Measurements from ENCODE around the gene IRF1.
"Not testable (repeated sequence)": the region's sequence is repeated elsewhere in the genome, so short reads cannot be mapped to it uniquely, and the experiment has no call there.

Gene IRF1

DNA sequence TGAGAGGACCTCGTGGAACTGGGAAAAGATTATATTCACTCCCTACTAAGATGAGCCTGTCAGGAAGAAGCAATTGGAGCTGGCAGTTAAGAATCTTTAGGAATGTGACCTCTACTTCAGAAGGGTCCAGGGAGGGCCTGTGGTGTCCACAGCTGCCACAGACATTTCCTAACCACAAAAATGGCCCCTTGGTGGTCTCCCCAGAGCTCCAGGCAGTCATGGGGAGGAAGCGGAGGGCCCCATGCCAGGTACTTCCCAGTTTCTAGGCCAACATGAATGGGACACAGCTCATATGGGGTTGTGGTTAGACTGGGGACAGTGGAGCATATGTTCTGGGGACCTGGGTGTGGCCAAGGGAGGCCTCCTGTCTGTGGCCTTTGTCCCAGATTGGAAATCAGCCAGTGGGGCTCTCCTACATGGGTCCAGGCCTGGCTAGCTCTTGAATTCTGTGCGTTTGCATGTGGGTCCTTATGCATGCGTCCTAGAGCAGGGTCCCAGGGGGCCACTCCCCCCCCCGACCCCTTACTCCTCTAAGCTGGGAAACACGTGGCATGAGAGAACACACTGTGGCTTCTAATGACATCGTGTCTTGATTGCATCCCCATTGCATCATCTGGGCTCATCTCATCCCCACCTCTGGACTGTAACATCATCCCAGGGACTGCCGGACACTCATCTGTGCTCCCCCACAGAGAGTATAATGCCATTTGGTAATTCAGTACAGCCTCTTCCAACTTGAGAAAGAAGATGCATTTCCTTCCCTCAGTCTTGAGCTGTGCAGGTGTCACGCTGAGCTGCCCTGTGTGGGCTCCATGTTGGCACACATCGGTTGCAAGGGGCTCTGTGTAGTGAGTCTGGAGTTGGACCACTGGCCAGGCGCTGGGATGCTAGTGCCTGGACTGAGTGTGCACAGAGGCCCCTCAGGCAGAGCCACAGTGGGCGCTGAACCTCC, 31.3 kb downstream of the IRF1 start:
- peak; percentile 70 for DNase-seq

DNA sequence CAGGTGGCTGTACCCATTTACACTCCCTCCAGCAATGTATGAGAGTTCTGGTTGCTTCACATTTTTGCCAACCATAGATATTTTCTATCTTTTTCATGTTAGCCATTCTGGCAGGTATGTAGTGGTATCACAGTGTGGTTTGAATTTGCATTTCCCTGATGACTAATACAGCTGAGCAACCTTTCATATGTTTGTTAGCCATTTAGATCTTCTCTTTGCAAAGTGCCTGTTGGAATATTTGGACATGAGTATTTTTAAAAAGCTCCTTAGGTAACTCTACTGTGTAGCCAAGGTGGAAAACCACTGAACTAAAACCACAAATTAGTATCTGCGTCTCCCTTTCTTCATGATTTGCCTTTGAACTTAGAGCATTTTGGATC, 31.9 kb downstream of the IRF1 start:
- peak; percentile 64 for DNase-seq

DNA sequence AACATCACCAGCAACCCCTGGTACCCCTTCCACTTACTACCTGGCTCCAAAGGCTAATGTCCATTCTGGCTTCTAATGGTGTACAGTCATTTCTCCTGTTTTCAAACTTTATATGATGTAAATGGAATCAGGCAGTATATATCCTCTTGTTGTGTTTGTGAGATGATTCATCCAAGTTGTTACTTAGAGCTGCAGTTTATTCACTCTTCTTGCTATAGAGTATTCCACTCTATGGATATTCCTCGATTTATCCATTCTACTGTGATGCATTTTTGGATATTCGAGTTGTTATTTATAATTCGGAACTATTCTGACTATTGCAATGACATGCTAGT, 32.4 kb downstream of the IRF1 start:
- DNase-seq, result no peak

GRCh38 chr5:132457371-132458225, 33.0 kb downstream of the IRF1 start:
- DNase-seq, result peak; percentile 45

- DNase-seq, result peak; percentile 35
Measured at GRCh38 chr5:132456987-132457361, 33.6 kb downstream of the IRF1 start.

DNA sequence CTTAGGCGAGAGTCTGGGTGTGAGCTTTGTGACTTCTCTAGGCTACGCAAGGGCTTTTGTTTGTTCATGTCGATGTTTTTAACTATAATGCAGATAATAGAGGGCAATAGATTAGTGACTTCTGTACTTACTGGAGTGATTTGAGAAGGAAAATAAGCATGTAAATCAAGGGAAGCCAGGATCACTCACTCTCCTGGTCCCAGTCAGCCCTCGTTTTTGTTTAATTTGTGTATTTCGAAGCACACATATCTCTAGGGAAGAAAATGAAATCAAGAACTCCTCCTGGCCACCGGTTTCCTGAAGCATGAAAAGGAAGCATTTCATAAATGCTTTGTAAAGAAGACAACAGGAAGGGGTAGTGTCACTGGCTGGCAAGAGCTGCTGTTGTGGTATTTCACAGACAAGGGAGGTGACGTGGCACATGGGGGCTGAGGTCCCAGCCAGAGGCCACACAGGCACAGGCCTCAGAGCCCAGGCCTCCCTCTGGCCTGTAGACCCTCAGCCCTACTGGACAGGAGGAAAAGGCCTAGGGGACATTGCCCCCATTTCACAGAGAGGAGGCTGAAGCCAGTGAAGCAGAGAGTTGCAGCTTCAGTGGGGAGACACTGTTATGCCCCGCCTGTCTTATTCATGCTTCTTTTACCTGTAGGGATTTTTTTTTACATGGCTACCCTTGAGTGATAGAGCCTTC, 34.1 kb downstream of the IRF1 start:
- peak; percentile 80 for DNase-seq

DNA sequence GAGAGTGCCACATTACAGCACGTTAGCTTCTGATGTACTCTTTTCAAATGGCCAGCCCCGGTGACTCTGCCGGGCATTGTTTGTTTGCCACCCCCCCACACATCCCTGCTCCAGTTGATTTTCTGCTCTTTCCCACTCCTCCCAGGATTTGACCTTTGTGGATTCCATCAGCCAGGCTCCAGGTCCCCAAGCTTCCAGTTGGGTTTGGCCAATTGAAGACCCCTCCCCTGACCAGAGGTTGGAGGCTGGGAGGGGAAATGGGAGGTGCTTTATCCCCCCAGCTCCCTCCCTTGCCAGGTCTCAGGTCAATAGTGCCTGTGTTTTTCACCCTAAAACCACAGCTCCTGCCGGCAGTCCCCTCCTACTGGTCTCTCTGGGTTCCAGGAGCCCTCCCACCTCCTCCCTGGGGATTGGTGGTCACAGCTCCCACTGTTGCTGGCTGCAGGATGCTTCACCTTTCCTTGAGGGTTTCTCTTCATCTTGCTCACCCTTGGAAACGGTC, 34.9 kb downstream of the IRF1 start:
- no peak for DNase-seq

GRCh38 chr5:132454361-132454760, 36.2 kb downstream of the IRF1 start:
- DNase-seq, result no peak

- no peak for DNase-seq
Measured at GRCh38 chr5:132451387-132451786, 39.2 kb downstream of the IRF1 start.

- no peak for DNase-seq
Measured at GRCh38 chr5:132449060-132449459, 41.5 kb downstream of the IRF1 start.

- DNase-seq, result no peak
Measured at GRCh38 chr5:132447196-132447595, 43.4 kb downstream of the IRF1 start.

DNA sequence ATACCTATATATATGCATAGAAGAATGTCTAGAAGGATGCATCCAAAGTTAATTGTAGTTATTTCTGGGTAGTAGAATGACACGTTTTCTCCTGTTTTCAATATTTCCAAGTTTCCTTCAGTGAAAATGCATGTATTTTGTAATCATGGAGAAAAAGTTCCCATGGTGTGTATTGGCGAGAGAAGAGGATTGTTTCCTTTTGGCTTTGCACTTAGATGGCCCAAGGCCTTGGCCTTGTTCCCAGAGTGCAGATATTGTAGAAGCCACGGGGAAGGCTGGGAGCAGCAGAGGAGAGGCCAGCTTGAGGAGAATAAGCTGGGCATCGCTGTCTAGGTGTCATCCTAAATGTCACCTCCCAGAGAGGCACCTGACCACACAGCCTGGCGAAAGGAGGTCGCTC, 44.0 kb downstream of the IRF1 start:
- no peak for DNase-seq

- no peak for DNase-seq
Measured at GRCh38 chr5:132445930-132446329, 44.6 kb downstream of the IRF1 start.

- DNase-seq, result no peak
Measured at GRCh38 chr5:132445640-132445923, 45.0 kb downstream of the IRF1 start.

- DNase-seq, result no peak
Measured at GRCh38 chr5:132444841-132445639, 45.5 kb downstream of the IRF1 start.

- no peak for DNase-seq
Measured at GRCh38 chr5:132444061-132444460, 46.5 kb downstream of the IRF1 start.

- DNase-seq, result no peak
Measured at GRCh38 chr5:132439521-132440089, 51.0 kb downstream of the IRF1 start.

- no peak for DNase-seq
Measured at GRCh38 chr5:132438917-132439316, 51.7 kb downstream of the IRF1 start.

DNA sequence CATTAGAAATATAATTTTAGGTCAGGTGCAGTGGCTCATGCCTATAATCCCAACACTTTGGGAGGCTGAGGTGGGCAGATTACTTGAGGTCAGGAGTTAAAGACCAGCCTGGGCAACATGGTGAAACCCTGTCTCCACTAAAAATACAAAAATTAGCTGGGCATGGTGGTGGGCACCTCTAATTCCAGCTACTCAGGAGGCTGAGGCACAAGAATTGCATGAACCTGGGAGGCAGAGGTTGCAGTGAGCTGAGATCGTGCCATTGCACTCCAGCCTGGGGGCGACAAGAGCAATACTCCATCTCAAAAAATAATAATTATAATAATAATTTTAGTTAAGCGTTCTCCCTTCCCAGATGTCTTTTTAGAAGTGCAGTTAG, 52.3 kb downstream of the IRF1 start:
- not testable (repeated sequence) for DNase-seq

DNA sequence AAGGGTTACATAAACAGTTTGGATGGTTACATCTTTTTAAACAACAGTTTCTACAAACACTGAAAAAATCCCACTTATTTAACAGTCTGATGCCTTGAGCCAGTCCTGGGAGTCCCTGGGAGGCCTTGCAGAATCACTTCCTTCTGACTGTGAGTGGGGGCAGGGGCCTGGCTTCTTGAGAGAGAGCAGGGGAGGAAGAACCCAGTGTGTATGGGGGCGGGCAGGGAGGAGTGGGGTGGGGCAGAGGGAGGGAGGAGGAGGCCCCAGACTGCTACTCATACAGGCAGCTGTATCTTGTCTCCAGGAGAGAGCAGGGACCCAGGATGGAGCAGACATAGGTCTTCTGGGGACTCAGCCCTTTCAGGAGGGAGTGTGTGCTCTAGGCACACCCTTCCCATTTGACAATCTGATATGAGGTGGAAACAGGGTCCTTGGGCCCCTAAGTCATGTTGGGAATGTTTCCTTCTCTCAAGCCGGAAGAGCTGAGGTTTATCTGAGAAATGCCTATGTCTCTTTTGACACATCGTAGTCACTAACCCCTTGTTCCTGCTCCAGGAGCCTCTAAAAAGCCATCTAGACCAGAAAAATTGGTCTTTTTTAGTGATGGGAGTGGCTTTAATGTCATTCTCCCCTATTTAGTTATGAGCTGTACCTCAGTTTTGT, 52.8 kb downstream of the IRF1 start:
- DNase-seq, result peak; percentile 44

DNA sequence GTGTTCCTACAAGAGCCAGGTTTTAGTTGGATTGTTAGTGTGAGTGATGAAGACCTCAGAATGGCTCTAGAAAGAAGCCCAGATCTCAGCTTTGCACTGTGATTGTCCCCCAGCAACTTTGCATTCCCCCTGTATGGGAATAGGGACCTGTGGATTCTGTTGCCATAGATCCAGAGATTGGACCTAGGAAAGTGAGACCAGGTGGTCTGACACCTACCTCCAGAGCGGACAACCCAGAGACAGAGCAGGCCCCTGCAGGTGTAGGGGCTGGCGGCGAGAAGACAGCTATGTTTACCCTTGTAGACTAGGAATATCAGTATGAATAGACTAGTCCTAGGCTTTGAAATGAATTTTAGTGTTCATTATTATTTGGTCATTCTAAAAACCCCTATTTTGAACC, 53.6 kb downstream of the IRF1 start:
- DNase-seq, result no peak

- no peak for DNase-seq
Measured at GRCh38 chr5:132435886-132436285, 54.7 kb downstream of the IRF1 start.
